Activated CD4-positive, alpha-beta T cell treated with anti-CD3 and anti-CD28 coated beads, Interleukin-2, amount 50 U/mL, for 1 hour (primary cell): ENCODE results near the gene AKIP1.
A peak's percentile ranks its signal among the peaks of the same experiment; 100 is the strongest.

Experiments
- DNase-seq: peaks from one replicate; pipeline ENCODE4 v3.0.0-alpha.2; 2020

The AKIP1 gene

GRCh38 chr11:8962841-8963240 is 51.9 kb downstream of the AKIP1 start:
- DNase-seq = no peak

GRCh38 chr11:8963569-8964323 is 52.8 kb downstream of the AKIP1 start:
- peak; percentile 75 for DNase-seq

GRCh38 chr11:8964324-8965320 is 53.6 kb downstream of the AKIP1 start, which contains the start of gene TMEM9B:
Gene TMEM9B, minus strand, starts transcription at chr11:8964442. Its CDS starts 129 bp downstream, at chr11:8964313.
- DNase-seq = peak; percentile 68

GRCh38 chr11:8967184-8967583 is 56.2 kb downstream of the AKIP1 start:
- no peak for DNase-seq
